Adrenal gland (tissue), 5 donors: Measurements from ENCODE around the gene INHBB.

Experiments used
- POLR2A ChIP-seq, 2 donors: fragments of 450-650 bp; IDR thresholded peaks; one replicate each; pipeline ENCODE4 v1.6.1; 2017; ENCODE audit warnings: antibody characterized with exemption in 2 of 2, mild to moderate bottlenecking in 2 of 2, moderate library complexity in 1 of 2
- TF ChIP-seq, protein P1 (sequence below), 6 experiments: fragments of 450-650 bp in 4 of 6; fragments of 200-600 bp in 2 of 6; sonication (generic) in 1 of 6; IDR thresholded peaks; 1 replicate in 5 of 6; 2 replicates in 1 of 6; pipeline versions ENCODE4 v1.5.1 to v1.8.0; 2016 to 2021; ENCODE audit warnings: antibody characterized with exemption in 6 of 6, mild to moderate bottlenecking in 2 of 6, moderate library complexity in 1 of 6
- donor health status: DM: no; HTN: no; CAD: no.

DNA sequence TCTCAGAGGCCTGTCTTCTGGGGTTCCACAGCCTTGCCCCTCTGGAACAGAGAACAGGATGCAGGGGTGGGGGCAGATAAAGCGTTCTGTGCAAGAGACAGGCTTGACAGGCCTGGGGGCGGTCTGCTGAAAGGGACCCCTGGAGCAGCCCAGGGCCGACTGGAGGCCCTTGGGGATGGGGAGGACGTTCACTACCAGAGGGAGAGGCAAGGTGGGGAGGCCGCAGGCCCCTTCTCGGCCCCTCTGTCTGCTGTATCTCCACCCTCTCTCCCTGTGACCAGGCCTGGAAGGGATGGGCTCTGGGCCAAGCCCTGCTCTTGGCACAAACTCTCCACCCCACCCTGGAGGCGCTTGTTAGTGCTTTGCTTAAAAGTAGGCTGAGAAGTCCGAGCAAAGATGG lies 27.3 kb upstream of the INHBB start:
- no peak for TF ChIP-seq POLR2A (IDR thresholded peaks at IDR 0.05)
- TF ChIP-seq, protein P1, sequence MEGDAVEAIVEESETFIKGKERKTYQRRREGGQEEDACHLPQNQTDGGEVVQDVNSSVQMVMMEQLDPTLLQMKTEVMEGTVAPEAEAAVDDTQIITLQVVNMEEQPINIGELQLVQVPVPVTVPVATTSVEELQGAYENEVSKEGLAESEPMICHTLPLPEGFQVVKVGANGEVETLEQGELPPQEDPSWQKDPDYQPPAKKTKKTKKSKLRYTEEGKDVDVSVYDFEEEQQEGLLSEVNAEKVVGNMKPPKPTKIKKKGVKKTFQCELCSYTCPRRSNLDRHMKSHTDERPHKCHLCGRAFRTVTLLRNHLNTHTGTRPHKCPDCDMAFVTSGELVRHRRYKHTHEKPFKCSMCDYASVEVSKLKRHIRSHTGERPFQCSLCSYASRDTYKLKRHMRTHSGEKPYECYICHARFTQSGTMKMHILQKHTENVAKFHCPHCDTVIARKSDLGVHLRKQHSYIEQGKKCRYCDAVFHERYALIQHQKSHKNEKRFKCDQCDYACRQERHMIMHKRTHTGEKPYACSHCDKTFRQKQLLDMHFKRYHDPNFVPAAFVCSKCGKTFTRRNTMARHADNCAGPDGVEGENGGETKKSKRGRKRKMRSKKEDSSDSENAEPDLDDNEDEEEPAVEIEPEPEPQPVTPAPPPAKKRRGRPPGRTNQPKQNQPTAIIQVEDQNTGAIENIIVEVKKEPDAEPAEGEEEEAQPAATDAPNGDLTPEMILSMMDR (IDR thresholded peaks at IDR 0.05): no peak
